SU-DHL-6 (cell line): Measurements from ENCODE around the gene RNASE13.

Experiments
- CTCF ChIP-seq: fragments of 200-600 bp; sonication (generic); IDR thresholded peaks from one replicate; pipeline ENCODE4 v1.5.1; 2017; ENCODE audit warnings: antibody characterized with exemption, mild to moderate bottlenecking, low read length, moderate library complexity; ENCODE audit not compliant: insufficient read depth, poor library complexity, severe bottlenecking
- EZH2phosphoT487 ChIP-seq: fragments of 200-600 bp; sonication (generic), shearing (Covaris generic); conservative IDR thresholded peaks from 2 replicates; pipeline ENCODE4 v1.6.1; 2018; ENCODE audit warnings: mild to moderate bottlenecking, antibody characterized with exemption, low read length, moderate library complexity, mixed read lengths

GRCh38 chr14:21071225-21072030, 36.8 kb upstream of the RNASE13 start:
- TF ChIP-seq CTCF (no peak), EZH2phosphoT487 (no peak)
